Suppressor macrophage (primary cell): ENCODE results near the gene ALDH16A1.
"Not testable (repeated sequence)": the region's sequence is repeated elsewhere in the genome, so short reads cannot be mapped to it uniquely, and the experiment has no call there.

Experiments
- DNase-seq, 4 experiments: peaks; one replicate each; pipeline ENCODE4 v3.0.0-alpha.2; 2020 to 2022

ALDH16A1 gene

DNA sequence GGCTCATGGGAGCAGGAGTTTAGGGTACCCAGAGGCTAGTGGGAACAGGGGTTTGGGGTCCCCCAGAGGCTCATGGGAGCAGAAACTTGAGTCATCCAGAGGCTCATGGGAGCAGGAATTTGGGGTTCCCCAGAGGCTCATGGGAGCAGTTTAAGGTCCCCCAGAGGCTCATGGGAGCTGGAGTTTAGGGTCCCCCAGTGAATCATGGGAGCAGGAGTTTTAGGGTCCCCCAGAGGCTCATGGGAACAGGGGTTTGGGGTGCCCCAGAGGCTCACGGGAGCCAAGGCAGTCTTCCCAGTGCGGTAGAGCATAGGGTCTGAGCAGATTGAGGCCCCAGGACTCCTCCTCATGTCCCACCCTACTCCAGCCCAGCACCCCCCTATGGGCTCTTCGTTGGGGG lies 12.3 kb downstream of the ALDH16A1 start:
- no peak for DNase-seq

DNA sequence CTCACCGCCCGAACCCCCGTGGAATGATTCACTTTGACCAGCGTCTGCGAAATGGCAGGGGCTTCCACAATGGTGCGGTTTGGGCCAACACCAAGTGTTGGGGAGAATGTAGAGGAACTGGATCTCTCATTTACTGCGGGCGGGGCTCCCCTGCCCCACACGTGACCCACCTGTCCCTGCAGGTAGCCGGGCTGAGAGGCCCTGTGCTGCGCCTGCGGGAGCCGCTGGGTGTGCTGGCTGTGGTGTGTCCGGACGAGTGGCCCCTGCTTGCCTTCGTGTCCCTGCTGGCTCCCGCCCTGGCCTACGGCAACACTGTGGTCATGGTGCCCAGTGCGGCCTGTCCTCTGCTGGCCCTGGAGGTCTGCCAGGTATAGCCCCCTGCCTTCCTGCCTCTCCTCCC lies 15.2 kb downstream of the ALDH16A1 start:
- DNase-seq, result no peak

- peak in 3 of 4 experiments; percentile 28 to 40 (median 37) for DNase-seq
These were observed 15.9 kb downstream of the ALDH16A1 start for GRCh38 chr19:49468746-49469447.

- DNase-seq, result peak; percentile 31 to 76 (median 66)
These were observed 17.0 kb downstream of the ALDH16A1 start for GRCh38 chr19:49469828-49470614.

DNA sequence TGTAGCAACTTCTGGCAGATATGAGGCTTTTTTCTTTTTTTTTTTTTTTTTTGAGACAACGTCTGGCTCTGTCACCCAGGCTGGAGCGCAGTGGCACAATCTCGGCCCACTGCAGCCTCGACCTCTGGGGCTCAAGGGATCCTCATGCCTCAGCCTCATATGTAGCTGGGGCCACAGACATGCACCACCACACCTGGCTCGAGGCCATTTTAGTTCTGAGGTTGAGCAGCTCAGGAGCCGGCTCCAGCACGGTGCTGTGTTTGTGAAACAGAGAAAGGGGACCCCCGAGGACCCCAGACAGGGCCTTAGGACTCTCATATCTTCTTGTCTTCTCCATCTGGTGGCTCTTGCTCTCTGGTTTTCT lies 17.6 kb downstream of the ALDH16A1 start:
- DNase-seq, result no peak

GRCh38 chr19:49472936-49473335 lies 19.9 kb downstream of the ALDH16A1 start:
- no peak for DNase-seq

DNA sequence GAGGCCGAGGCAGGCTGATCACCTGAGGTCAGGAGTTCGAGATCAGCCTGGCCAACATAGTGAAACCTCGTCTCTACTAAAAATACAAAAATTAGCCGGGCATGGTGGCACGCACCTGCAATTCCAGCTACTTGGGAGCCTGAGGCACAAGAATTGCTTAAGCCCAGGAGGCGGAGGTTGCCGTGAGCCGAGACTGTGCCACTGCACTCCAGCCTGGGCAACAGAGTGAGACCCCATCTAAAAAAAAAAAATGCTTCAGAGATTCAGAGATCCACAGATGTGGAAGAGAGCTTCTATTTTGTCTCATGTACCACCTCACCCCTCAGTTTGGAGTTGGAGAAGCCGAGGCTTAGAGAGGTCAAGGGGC lies 20.5 kb downstream of the ALDH16A1 start:
- DNase-seq, result not testable (repeated sequence)

- DNase-seq, result peak; percentile 77 to 89 (median 84)
These were observed 21.0 kb downstream of the ALDH16A1 start, which contains the start of gene FLT3LG for GRCh38 chr19:49473868-49474541. Gene FLT3LG (plus strand): TSS chr19:49474215. CDS start chr19:49474640, 425 bp downstream.

- DNase-seq, result no peak
These were observed 21.5 kb downstream of the ALDH16A1 start for GRCh38 chr19:49474542-49474924.

DNA sequence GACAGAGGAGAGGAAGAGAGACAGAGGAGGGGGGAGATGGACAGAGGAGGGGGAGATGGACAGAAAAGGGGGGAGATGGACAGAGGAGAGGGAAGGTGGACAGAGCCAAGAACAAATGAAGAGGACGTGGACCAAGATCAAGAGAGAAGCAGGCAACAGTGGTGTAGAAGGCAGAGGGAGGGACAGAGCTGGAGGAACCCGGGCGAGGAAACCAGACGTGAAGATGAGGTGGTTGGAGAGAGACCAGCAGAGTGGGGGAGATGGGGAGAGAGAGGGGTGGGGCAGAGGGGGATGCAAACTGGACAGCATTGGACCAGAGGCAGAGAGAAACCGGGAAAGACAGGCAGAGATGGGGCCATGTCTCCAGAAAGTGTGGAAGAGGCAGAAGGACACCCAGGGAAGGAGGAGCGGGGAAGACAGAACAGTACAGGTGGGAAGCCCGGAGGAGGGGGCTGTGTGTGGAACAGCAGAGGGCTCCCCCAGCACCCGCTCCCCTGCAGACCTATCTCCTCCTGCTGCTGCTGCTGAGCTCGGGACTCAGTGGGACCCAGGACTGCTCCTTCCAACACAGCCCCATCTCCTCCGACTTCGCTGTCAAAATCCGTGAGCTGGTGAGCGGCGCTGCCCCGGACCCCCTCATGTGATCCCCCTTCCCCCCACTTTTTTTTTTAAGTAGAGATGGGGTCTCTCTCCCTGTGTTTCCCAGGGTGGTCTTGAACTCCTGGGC lies 22.3 kb downstream of the ALDH16A1 start:
- no peak for DNase-seq

GRCh38 chr19:49475995-49476880 lies 23.2 kb downstream of the ALDH16A1 start:
- DNase-seq, result peak in 3 of 4 experiments; percentile 44 to 68 (median 54)

- no peak for DNase-seq
These were observed 27.1 kb downstream of the ALDH16A1 start for GRCh38 chr19:49479975-49480628.

- no peak for DNase-seq
These were observed 28.1 kb downstream of the ALDH16A1 start for GRCh38 chr19:49481020-49481683.

DNA sequence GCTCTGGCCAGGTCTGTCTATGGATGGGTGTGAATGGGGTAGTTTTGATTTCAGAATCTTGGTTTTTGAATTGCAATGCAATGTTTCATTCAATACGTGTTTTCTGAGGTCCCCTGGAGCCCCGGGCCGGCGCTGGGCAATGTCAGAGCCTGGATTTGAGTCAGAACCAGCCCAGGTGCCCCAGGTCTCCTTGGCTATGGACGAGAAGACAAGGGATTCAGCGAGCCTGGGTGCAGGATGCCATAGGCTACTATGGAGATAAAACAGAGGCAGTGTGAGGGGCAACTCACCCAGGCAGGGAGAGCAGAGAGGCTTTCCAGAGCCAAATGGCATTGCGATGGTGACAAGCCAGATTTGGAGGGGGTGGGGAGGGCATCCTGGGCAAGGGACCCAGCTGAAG lies 33.2 kb downstream of the ALDH16A1 start:
- DNase-seq, result no peak

GRCh38 chr19:49486710-49487276 lies 33.8 kb downstream of the ALDH16A1 start:
- no peak for DNase-seq

- peak; percentile 100 for DNase-seq
These were observed 34.4 kb downstream of the ALDH16A1 start, which contains the start of gene RPL13A for GRCh38 chr19:49487277-49488045. Gene RPL13A (plus strand): TSS chr19:49487608. CDS start chr19:49487630, 22 bp downstream.

- DNase-seq, result no peak
These were observed 35.2 kb downstream of the ALDH16A1 start for GRCh38 chr19:49488046-49488862.

- no peak for DNase-seq
These were observed 36.0 kb downstream of the ALDH16A1 start for GRCh38 chr19:49488863-49489537.
